T1000 (cell line): ENCODE data around the gene CAMK2A.

ENCODE experiments used
- DNase-seq: peaks from one replicate; lab custom pipeline; 2025; ENCODE audit warnings: mixed read lengths; lab: John Stamatoyannopoulos, UW

Gene CAMK2A

DNA sequence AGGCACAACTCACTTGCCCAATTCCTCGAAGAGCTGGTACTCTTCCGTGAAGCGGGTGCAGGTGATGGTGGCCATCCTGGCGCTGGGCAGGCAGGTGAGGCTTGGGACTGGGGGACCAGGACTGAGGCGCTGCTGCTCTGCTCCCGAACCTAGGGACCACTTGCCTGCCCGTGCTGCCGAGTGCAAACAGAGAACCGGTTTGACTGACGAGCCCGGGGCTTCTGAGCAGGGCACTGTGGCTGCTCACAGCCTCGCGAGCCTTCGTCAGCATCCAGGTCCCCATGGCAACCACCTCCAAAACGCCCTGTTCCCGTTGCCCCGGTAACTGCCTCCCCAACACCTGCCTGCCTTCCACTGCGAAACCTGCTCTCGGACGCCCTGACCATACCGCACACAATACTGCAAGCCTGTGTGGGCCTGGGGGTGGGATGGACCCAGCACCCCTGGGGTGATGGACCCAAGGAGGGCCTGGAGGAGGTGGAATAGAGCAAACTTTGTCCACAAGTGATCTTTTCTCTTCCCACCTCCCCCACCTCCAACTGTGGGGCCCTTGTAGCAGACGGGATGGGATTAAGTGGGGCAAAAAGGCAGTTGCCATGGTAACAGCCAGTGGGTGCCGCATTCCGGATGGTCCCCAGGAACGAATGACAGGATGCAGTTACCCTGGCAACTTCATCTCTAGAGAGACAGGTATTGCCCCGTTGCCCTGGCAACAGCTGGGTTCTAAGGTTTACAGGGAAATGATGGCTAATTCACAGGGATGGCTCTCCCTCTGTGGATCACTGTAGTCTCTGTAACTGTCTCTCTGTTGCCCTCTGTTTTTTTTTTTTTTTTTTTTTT is at the start of gene CAMK2A:
CAMK2A (minus strand) TSS at position 223 of the 840 bp plus-strand sequence; CDS start at position 75, 148 bp downstream.
- no peak for DNase-seq

DNA sequence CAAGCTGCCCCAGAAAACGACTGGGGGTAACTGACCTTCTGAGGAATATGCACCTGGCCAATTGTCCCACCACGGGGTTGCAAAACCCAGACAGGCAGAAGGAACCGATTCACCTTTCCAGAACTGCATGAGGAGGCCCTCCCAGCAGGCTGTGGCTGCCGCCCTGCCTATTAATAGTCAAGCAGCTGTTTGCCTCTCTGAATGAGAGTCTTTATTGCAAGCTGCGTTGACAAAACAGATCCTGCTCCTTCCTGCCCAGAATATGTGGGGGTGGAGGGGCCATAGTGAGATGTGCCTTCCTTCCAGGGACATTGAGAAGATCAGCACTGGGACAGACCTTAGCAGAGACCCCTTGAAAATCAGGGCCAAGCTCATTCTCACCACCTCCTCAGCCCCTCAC is 49.6 kb upstream of the CAMK2A start:
- no peak for DNase-seq

DNA sequence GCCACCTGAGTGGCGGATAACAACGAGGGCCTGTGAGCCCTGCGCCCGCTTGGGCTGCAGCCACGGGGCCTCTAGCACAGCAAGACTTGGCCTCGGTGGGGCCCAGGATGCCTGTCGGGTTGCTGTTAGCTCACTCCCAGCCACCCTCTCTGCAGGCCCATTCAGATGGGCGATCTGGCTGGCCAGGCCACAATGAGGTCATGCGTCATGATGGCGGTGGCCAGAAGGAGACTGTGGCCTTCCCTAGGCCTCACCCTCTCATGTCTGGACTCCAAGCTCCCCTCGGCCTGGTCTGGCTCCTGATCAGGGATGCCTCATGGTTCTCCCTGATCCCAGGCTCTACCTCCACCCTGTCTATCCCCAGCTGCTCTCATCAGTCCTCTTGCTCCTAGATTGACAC is 49.0 kb upstream of the CAMK2A start:
- no peak for DNase-seq

DNA sequence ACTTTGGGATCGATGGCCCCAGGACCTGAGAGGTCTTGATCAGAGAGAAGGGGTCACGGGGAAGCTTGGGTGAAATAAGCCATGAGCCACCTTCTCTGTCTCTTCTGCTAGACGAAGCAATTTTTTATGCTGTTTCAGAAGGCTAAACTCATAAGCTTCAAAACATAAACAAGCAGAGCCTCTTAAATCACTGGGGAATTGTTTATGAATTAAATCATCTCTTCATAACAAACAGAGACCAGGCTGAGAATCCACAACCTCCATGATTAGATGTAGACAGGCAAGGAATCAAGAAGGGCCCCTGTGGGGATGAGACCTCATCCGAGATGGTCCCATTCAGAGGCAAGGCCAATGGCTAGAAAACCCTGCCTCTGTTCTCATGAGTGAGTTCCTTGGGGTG is 46.2 kb upstream of the CAMK2A start:
- DNase-seq: no peak

DNA sequence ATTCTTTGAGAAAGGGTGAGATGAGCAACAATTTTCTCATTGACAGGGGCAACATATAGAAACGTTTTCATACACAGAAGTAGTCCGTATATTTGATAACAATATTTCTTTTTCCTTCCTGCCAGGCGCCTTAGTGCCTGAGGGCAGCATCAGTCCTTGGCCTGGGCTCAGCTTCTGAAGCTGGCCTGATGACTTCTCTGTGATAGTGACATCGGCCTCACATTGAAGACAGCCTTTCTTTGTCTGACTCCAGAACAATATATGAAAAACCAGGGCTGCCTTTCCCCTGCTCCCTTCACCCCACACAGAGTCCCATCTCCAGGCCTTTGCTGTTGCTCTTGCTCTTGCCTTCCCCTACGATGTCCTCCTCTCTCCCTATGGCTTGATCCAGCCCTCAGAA is 43.8 kb upstream of the CAMK2A start:
- DNase-seq: no peak

DNA sequence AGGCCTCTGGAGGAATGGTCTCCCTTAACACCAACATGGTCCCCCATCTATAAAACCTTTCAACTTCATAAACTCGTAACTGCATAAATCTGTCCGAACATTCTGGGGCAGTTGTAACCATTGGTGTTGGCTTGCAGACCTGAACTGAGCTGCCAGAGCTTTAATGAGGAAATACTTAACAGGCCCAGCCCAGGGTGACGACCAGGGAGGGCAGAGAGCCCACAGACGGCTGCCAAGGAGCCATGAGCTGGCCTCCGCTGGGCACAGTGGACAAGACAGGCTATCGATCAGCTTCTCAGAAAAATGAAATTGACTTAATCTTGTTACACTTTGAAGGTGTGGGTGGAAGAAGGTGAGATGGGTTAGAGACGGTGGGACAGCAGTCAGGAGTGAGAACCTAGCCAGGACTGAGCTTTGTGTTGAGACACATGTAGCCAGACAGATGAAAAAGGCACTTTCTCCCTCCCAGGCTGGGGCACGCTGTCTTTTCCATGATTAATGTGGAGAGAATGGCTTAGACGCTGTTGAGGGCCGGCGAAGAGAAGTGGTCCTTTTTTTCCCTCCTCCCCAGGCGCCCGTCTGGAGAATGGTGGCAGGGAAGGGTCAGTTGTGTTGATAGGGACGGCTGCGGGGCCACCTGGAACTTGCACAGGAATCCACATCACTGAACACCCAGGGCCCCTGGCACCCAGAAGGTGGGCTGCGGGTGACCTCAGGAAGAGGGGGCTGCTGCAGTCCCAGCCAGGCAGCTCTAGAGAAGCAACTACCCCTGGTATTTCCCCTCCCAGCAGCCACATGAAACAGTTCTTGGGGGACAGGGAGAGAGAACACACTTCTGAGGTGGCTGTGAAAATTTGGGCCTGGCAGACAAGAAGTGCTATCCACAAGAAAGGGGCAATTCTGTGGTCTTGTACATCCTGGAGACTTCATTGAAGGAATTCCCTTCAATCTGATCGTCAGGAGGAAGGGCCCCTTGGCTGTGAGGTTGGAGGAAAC is 40.6 kb upstream of the CAMK2A start:
- DNase-seq: no peak

DNA sequence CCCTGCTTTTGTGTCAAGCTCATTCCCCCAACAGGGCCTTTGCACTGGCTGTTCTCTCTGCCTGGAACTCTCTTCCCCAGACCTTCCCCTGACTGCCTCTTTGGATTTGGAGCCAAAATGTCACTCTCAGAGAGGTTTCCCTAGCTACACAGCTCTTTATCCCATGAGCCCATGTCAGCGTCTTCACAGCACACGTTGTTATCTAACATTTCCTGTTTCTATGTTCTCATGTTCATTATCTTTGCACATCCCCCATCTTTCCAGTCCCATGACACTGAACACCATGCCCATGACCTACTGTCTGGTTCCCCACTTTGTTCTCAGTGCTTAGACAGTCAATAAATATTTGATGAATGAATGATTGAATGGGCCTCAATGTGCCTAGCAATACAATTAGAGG is 39.5 kb upstream of the CAMK2A start:
- DNase-seq: no peak

DNA sequence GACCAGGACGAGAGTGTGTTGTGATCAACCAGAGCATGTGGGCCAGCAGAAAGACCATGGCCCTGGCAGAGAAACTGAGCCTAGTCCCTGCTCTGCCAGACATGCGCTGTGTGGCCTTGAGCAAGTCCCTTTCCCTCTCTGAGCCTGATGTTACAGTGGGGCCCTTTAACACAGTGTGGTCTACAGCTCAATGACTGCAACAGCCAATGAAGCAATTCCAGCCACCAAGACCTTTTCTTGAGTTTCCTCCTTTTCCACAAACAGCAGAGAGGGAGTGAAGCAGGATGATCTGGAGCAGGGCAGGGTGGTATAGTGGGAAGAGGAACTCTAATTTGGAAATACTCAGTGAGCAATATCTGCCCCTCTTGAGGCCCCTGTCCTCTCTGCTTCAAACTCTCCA is 38.9 kb upstream of the CAMK2A start:
- no peak for DNase-seq

DNA sequence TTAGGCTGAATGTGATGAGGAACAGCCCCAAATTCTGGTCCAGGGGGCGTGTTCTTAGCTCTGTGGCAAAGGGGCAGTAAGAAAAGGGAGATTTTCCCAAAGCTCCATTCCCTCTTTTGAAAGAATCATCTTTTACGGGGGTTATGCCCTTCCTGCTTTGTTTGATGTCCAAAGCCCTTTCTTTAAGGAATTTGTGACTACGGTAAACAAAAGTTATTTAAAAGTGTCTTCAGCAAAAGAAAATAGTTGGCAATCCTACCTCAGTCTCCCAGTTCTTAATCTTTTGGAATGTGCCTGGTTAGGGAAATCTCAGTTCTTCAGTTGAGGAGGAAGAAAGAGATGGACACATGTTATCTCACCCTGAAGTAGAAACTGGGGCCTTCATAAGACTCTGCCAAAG is 37.6 kb upstream of the CAMK2A start:
- DNase-seq: no peak

DNA sequence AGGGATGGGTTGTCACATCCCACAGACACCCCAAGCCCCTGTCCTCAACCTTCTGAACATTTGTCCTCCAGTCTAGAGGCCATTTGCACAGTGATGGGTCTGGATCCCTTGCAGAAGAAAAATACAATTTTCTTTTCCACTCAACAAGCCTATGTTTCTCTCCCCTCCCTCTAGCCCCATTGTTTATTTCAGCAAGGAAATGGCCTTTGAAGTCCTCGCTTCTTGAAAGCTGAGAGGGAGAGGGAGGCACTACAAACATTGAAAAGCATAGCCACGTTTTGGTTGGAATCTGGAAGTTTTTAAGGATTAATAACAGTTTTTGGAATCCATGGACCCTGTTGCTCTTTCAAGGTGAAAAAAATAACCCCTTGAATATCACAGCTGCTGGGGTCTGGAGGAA is 37.1 kb upstream of the CAMK2A start:
- no peak for DNase-seq

DNA sequence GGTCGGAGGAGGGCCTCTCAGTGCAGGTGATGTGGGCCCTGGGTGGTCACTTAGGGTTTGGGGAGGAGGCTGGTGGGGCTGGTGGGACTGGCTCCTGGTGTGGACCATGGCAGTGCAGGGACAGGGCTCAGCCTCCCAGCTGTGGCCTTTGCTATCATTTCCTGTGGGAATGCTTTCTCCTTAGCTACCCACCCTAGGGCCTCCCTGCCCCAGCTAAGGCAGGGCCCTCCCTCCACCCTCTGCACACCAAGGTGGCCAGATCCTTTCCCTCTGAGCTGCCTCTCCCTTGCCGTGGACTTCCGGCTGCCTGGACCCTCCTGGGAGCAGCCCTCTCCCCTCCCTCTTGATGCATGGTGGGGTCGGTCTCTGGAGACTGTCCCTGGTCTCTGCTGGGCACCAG is 35.9 kb upstream of the CAMK2A start:
- DNase-seq: no peak

DNA sequence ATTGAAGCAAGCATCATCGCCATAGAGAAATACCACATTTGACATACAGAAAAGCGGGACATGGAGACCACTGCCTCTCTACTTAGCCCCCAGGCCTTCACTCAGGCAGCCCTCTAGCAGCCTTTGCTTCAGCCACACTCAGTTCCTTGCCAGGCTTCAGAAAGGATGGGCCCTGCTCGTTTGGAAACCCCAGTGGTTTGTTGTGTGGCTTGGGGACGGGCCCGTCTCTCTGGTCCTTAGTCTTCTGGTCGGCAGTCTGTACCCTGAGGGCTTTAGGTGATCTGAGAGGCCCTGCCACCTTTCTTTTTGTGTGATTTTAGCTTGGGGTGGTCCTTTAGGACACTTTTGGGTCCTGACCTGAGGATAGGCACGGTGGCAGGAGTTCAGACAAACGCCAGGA is 34.2 kb upstream of the CAMK2A start:
- no peak for DNase-seq

DNA sequence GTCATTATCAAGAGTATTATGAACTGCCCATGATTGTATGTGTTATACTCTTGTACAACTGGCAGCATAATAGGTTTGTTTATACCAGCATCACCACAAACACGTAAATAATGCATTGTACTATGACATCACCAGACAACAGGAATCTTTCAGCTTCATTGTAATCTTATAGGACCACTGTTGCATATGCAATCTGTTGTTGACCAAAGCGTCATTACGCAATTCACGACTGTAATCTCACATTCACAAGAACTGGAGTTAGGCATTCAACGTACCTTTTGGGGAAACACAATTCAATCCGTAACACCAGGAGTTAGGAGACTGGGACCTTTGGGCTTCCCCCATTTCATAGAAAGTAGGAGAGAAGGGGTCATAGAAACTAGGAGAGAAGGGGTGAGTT is 33.5 kb upstream of the CAMK2A start:
- DNase-seq: no peak

DNA sequence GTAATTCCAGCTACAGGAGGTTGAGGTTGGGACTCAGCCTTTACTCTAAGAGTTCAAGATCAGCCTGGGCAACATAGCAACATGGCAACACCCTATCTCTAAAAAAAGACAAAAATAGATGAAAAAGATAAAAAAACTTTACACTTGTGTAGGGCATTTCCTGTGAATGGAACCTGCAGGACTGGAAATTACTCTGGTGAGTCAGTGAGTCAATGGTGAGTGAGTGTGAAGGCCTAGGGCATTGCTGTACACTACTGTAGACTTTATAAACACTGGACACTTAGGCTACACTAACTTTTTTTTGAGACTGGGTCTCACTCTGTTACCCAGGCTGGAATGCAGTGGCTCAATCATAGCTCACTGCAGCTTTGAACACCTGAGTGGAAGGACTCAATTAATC is 32.6 kb upstream of the CAMK2A start:
- DNase-seq: no peak

DNA sequence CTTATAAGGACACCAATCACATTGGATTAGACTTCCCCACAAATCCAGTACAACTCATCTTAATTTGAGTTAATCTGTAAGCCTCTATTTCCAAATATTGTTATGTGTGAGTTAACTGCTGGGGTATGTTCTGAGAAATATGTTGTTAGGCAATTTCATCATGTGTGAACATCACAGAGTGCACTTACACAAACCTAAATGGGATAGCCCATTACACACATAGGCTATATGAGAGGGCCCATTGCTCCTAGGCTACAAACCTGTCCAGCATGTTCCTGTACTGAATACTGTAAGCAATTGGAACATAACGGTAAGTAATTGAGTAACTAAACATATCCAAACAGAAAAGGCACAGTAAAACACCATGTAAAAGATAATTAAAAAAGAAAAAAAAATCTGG is 32.2 kb upstream of the CAMK2A start:
- no peak for DNase-seq

DNA sequence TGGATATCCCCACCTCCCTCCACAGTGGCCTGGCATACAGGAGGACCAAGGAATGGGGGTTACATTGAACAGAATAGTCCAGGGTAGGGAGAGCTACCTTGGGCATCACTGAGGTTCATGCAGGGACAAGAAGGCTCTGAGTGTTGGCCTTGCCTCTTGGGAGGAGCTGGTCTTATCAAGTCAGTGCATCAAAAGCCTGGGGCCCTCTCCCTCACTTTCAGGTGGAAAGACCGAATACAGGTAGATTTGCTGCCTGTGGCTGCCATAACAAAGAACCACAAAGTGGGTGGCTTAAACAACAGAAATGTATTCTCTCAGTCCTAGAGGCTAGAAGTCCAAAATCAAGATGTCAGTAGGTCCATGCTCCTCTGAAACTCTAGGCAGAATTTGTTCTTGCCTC is 31.6 kb upstream of the CAMK2A start:
- DNase-seq: no peak

DNA sequence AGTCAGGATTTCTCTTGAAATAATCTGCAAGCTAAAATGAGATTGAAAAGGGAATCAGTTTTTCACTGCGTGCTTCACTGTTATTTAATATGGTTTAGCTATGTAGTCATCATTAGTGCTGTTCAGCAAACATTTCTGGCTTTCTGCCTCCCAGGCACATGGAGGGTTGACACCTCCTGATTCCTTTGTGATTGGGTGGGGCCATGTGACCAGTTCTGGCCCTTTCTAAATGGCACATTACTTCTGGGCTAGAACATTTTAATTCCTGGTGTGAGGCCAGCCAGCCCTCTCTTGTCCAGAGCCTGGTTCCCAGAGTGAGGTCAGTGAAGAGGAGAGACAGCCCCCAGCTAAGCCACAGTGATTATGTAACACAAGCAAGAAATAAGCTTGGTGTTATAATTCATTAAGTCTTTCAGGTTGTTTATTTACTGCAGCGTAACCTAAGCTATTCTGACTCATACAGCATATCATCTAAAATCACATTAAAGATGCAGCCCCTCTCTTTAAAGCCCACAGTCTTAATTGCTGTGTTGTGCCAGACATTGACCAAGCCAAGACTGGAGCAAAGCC is 30.6 kb upstream of the CAMK2A start:
- peak; percentile 71 for DNase-seq

DNA sequence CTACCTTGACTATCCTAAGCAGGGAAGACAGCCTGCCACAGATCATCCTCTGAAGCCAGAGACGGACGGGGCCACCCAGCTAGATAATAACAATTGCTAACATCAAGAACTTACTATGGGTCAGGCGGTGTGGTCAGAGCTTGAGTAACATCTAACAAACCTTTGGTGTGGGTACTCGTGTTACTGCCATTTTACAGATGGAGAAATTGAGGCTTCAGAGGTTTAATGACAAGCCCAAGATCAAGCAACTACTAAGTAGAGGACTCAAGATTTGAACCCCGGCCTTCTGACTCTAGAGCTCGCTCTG is 29.9 kb upstream of the CAMK2A start:
- DNase-seq: no peak

DNA sequence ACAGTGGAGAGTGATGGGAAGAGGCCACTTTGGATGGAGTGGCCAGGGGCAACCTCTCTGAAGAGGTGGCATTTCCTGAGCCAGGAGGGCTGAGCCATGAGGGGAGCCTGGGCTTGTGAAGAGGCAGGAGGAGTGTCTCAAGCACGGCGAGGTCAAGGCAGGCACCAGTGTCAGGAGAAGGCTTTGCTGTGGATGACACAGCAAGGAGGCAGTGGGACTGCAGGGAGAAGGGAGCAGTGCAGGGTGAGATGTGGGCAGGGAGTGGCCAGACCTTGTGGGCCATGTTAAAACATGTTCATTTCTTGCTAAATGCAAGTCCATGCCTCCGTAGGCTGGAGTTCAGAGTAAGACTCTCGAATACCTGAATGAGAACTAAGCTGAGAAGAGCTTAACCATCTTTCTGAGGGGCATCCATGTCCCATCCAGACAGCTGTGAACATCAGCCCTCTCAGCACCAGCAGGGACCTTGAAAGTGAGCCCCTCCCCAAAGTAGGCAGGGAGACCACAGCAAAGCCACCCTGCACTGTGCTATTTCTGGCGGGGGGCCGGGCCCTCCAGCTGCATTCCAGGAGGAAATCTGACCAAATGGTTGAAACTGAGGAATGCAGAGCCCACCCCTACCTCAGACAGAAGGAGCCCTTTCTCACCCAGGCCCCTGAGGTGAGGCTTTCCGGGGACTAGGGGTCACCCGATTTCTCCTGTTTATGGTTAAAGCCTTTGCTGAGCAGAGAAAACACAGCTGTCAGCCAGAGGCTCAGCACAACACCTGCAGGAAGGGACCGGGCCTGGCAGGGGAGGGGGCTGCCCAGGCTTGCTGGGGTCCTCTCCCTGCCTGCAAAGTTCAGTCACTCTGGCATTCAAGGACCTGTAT is 29.3 kb upstream of the CAMK2A start:
- DNase-seq: no peak

DNA sequence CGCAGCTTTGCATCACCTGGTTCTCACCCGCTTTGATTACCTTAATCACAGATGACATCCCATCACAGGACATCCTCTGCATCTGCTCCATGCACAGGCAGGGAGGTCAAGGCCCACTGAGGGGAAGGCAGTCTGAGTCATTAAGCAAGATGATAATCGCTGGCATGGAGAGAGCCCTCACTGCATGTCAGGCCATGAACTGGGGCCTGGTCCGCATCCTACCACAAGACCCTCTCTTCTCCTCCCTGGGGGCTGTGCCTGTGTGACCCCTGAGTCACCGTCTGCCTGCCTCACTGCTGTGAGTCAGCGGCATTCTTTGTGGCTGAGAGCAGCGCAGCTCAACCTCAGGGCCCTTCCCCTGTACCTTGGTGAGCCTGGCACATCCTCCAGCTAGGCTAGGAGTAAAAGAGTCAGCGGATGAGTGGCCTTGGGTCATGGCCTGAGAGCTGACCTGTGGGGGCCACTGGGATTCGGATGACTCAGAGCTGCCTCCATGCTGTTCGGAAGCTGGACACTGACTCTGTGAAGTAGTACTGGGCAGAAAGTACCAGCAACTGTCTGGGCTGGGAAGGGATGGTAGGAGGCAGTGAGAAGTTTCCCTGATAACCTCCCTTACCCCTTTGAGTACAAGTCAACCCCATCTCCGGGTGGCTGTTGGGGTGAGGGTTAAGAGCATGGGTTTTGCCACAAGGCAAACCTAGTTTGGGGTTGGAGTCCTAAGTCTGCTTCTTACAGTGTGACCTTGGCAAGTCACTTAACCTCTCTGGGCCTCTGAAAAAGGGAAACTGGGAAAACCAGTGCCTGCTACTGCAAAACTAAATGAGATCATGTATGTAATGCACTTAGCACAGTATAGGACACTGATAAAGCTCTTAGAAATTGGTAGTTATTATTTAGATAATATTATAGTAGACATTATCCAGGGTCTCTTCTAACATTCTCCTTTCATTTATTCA is 27.8 kb upstream of the CAMK2A start:
- DNase-seq: peak; percentile 80

DNA sequence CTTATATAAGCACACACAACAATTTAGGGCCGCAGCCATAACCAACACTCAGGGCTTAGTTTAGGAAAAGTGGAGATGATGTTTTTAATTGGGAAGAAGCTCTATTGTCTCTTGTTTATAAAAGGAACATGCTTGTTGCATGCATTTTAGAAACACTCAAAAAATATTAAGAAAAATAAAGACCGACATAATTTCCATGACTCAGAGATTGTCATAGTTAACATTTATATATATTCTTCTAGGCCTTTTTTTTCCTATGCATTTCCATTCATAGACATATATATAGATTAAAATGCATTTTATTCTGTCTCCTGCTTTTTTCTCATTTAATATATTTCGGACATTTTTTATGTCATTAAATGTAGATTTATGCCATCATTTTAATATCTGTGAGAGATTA is 26.7 kb upstream of the CAMK2A start:
- no peak for DNase-seq
